GM18517 (cell line): ENCODE data around the gene PIGA.
"Not testable (repeated sequence)": the region's sequence is repeated elsewhere in the genome, so short reads cannot be mapped to it uniquely, and the experiment has no call there.

Experiments
- ATAC-seq: cut with Tn5 transposase; IDR thresholded peaks from one replicate; pipeline ENCODE4 v1.9.1; 2021; ENCODE audit warnings: mild to moderate bottlenecking, moderate library complexity; ENCODE audit not compliant: unreplicated experiment

PIGA gene

GRCh38 chrX:15322072-15322471, 13.3 kb downstream of the PIGA start:
- no peak for ATAC-seq

- ATAC-seq = no peak
These were observed 13.9 kb downstream of the PIGA start for GRCh38 chrX:15321447-15321846.

GRCh38 chrX:15320297-15320696, 15.0 kb downstream of the PIGA start:
- no peak for ATAC-seq

DNA sequence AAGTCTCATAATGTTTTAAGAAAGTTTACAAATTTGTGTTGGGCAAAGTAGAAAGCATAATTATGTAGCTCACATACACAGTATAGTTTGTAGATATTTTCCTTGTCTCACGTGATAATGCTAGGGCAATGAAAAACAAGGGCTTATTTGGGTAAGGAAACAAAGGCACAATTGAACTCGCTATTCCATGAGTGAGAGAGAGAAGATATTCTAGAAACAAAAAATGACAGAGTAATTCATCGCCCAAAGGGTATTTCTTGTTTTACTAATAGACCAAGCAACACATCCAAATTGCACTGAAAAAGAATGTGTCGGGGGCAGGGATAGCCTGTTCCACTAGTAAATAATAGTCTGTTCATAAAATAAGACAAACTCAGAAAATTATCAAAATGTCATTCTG, 16.2 kb downstream of the PIGA start:
- no peak for ATAC-seq

- no peak for ATAC-seq
These were observed 19.8 kb downstream of the PIGA start, which contains the start of gene ASB11 for GRCh38 chrX:15315509-15315908. TSS of gene ASB11 (minus strand) at chrX:15315640. CDS start at chrX:15315605, 35 bp downstream.

DNA sequence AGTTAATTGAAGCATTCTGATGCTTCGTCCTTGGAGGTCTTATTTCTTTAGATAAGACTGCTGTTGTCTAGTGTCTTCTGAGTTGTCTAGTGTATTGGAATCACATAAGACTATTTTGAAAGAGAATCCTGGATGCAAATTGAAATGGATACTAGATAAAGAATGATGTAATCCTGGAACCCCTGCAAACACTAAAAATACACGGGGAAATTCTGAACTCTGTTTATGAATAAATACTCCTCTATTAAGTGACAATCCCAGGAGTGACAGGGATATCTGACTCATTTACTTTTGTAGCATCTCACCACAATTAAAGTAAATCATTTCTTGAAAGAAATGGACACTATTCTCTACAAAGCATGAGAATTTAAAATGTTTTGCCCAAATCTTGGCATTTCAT, 20.9 kb downstream of the PIGA start:
- no peak for ATAC-seq

DNA sequence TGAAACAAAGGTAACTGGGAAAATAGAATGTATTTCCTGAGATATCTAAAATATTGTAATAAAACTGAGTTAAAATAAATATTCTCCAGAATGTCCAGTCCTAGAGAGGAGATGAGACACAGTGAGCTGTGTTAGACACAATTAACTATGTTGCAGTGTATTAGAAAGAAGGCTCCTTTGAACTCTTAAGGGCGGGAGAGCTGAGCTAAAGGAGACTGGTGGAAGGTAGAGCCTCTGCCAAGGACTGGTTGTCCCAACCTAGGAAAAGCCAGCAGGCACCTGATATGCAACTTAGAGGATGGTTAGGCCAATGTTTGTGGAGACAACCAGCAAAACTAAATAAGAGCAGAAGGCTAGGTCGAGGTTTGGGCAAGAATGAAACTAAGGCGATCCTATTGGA, 24.2 kb downstream of the PIGA start:
- no peak for ATAC-seq

DNA sequence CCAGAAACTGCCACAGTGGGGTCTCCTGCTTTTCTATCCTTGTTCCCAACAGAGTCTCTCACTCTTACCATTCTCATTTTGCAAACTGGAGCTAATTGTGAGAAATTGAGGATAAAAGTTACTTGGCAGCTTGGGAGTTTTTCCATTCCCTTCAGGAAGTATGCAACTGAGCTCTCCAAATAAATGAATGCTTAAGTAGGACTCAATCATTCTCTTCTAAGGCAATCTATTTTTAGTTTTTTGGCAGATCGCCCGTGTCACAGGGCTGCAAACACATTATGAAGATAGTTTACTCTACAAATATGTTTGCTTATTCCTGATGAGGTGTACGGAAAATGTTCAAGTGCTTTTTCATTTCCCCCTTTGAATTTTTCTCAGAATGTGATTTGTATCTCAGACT, 25.2 kb downstream of the PIGA start:
- ATAC-seq = no peak

GRCh38 chrX:15305899-15306298, 29.4 kb downstream of the PIGA start:
- not testable (repeated sequence) for ATAC-seq

DNA sequence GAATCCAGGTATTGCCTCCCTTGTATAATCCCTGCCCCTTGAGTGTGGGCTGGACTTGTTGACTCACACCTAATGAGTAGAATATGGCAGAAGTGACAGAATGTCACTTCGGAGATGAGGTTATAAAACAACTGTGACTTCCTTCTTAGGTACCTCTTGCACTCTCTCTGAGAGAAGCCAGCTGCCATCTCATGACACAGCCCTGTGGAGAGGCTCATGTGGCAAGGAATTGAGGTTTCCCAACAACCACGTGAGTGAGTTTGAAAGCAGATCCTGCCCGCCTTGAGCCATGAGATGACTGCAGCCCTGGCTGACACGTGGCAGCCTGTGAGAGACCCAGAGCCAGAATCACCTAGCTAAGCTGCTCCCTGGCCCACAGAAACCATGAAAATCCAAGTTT, 33.4 kb downstream of the PIGA start:
- no peak for ATAC-seq

DNA sequence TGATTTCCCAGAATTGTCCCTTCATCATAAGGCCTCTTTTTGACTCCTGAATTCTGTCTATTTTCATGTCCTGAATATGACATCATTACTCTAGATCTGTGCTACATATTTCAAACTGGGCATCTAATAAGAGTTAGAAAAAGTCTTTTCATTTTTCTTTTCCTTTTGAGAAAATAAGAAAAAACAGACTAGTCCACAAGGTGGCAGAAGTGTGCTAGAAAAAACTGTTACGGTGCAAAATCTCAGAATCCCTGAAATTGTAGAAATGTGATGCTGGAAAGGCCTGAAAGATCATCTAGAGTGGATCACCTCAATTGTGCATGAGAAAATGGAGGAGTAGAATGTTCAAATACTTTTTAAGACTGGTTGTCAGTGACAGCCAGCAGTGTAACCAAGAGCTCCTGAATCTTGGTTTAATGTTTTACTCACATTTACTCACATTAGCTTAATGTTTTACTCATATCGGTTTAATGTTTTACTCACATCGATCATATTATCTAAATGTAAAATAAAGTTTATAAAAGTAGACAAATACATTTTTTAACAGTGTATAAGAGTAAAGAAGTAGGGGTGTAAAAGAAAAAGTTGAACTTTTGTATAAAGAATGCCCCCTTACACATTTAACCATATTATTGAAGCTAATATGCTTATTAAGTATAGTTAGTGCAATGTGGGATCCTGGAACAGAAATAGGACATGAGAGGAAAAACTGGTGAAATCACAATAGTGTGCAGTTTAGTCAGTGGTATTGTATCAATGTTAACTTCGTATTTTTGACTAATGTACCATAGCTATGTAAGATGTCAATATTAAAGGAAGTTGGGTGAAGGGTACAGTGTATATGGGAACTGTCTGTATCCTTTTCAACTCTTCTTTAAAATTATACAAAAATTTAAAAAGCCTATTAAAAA, 35.1 kb downstream of the PIGA start:
- no peak for ATAC-seq

DNA sequence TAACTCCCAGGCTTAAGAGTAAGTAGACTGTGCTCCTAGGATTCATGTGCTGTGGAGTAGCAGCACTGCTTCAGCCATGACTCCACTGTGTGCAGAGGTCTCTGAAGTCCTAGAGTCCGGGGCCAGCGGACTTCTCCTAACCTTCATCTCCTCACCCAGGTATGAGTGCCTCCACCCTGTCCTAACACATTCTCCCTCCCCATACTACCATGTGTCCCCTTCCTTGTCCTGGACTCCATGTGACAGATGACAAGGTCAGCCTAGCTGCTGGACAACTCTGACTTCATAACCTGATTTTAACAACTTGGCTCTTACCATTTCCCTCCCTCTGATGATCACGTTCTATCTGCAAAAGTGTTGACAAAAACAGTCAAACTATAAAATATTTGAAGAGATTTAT, 36.5 kb downstream of the PIGA start:
- ATAC-seq = no peak

DNA sequence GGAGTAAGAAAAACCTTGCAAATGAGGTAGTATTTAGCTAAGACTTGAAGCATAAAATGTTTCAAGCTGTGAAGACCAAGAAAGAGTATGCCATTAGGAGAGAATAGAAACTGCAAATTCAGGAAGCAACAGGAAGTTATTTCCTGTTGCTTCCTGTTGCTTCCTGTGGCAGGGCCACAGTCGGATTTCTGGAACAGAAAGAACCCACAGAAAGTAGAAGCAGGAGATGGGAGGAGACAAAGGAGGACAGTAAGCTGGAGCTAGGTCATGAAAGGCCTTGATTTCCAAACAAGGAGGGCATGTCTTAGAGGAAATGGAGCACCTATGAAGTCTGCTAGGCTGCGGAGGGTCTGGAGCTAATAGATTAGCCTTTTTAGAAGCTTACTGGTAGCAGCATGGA, 37.1 kb downstream of the PIGA start:
- no peak for ATAC-seq

DNA sequence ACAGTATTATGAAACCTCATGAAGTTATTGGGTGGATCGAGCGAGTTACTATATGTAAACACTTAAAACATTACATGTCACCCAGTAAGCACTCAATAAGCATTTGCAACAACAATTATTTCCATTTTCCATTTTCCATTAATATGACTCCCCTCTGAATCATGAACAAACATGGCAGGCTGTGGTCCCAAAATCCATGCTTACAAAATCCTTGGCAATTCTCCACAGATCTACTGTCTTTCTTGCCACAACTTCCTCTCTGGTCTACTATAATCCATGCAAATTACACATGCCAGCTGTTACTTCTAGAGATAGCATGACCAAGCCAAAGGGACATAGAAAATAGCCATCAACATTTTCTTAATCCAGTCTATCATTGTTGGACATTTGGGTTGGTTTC, 41.9 kb downstream of the PIGA start:
- ATAC-seq = no peak

DNA sequence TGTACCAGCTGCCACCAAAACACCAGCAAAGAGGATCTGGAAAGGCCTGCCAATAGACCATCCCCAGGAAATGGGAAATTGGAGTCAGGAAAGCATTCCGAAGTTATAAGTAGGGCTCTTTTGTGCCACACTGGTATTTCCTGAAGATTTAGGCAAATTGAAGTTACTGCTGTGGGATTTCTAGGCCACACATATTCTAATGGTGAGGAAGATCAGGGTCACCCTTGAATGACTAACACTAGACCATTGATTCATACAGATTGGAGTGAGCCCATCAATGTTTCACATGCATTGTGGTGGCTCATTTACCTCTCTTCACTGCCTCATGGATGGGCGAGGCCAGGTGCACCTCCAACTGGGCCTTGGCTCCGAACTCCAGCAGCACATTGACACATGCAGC, 42.5 kb downstream of the PIGA start:
- ATAC-seq = no peak

- no peak for ATAC-seq
These were observed 57.7 kb downstream of the PIGA start for GRCh38 chrX:15277604-15278003.

DNA sequence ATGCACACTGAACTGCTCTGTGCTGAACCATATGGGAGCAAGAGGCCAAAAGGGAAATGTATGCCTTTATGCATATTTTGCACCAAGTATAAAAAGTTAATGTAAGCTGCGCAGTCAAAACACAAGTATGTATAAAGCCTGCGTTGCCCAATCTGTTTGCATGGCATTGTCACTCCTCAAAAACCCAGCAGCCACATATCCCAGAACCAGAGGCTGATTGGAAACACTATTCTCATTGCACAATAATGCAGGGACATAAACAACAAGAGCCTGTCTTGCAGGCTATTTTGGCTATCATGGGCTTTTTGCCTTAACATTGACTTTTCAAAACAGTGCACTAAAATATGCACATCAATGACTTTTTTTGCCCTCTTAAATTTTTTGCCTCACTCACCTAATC, 60.4 kb downstream of the PIGA start:
- ATAC-seq = no peak

GRCh38 chrX:15273275-15273674, 62.0 kb downstream of the PIGA start:
- ATAC-seq = not testable (repeated sequence)

DNA sequence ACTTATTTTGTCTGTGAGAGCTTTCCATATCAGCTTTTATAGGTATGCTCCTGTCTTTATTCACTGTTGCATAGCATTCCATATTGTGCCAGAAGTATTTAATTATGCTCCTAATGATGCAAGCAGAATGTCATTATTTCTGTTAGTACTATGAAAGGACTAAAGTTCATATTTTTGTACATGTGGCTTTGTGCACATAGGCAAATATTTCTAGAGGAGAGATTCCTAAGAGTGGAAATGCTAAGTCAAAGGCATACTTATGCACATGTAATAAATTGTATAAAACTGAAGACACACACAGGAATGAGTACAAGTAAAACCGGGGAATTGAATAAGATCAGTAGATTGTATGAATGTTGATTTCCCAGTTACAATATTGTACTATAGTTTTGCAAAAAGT, 63.6 kb downstream of the PIGA start:
- ATAC-seq = no peak

DNA sequence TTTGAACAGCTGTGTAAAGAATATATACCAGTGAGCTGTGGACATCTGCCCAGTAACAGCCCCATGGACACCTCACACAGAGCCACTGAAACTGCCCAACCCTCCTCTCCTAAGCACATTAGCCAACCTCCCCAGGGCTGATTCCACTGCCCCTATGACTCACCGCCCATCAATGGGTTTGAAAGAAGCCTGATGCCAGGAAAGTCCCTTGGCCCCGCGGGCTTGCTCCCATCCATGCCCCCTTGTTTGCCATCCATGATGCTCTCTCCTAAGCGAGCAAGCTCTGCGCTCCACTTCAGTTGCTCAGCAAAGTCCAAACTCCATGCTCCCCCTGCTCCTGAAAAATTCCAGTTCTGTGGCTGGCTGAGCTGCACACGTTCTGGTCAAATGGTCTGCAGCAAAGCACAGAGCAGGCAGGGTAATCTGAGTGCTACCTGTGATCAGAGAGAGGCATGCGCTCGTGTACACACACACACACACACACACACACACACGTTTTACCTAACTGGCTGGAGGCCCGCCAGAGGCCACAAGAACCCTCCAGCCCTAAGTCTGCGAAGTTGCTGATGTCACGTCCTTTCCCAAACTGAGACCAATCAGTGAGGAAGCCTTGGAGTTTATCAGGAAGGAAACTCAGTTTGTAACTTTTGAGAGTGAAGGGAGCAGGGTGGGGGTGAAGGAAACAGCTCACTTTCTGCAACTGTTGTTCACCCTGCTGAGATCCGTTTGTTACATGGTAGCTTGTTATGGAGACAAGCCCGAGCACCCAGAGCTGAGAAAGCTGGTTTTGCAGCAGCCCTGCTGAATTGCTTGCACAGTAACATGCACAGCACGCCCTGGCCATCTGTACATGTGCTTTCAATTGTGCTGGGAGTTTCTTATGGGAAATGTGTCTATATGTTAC, 65.5 kb downstream of the PIGA start, which contains the start of gene ASB9:
ASB9 (minus strand) TSS at position 466 of the 904 bp plus-strand sequence; CDS start at position 257, 209 bp downstream.
- peak; percentile 45 for ATAC-seq
